ENCODE results near the gene IL11. TPM values are rescaled to one million over a fixed set of nuclear protein-coding genes. Genes with fewer than 3 reads are reported as not detected.

IL11 gene
- total RNA-seq, 1 donor from 2014 or later, result 183 TPM

GRCh38 chr19:55362990-55363716, 7.1 kb downstream of the IL11 start, which contains the start of gene GARIN5B:
GARIN5B (minus strand) TSS chr19:55363260; CDS start chr19:55363066, 194 bp downstream.
- peak within 1 kb of the TSS; percentile 68 for H3K4me3 Mint-ChIP-seq (ENCODE audit: unreplicated experiment)
- H3K4me2 ChIP-seq (ENCODE audit: low read length), result no peak within 1 kb of the TSS
- peaks cover 8% of the 10 kb centered on the region for H3K27me3 Mint-ChIP-seq (ENCODE audit: low read depth, unreplicated experiment)
- H3K79me2 ChIP-seq (ENCODE audit: insufficient read depth, low read length), result peaks cover 12% of the 10 kb centered on the region
- H3K9ac ChIP-seq (ENCODE audit: low read length), result no peak within 1 kb of the TSS
- H4K20me1 ChIP-seq (ENCODE audit: insufficient read depth, low read length), result peaks cover 27% of the 10 kb centered on the region
- no peak within 1 kb of the TSS for H3K4me3 ChIP-seq (ENCODE audit: insufficient read depth, low read depth, low read length)
- no peaks in the 10 kb centered on the region for H3K4me1 ChIP-seq (ENCODE audit: insufficient read depth, low read length)
- H3K36me3 ChIP-seq (ENCODE audit: insufficient read depth, low read length), result peaks cover 14% of the 10 kb centered on the region
- peak within 1 kb of the TSS; percentile 86 for H3K27ac Mint-ChIP-seq (ENCODE audit: unreplicated experiment)
- no peak within 1 kb of the TSS for H3K27ac ChIP-seq (ENCODE audit: low read depth, low read length)
- no peaks in the 10 kb centered on the region for H3K9me3 ChIP-seq (ENCODE audit: insufficient read depth, low read depth, low read length)
- no peaks in the 10 kb centered on the region for H3K27me3 ChIP-seq (ENCODE audit: insufficient read depth, low read length)
- no peak for DNase-seq (ENCODE audit: low read depth)
- no peaks in the 10 kb centered on the region for H3K9me3 Mint-ChIP-seq (ENCODE audit: unreplicated experiment)
- H2AFZ ChIP-seq (ENCODE audit: low read depth, low read length), result no peak within 1 kb of the TSS
- peaks cover 14% of the 10 kb centered on the region for H3K4me1 Mint-ChIP-seq (ENCODE audit: low read depth, unreplicated experiment)
- TF ChIP-seq CTCF (IDR thresholded peaks at IDR 0.05; ENCODE audit: insufficient read depth, low read depth, low read length) (no peak), EZH2 (IDR thresholded peaks at IDR 0.05; ENCODE audit: insufficient read depth, low read length) (no peak)
- FAIRE-seq, result no peak
- peaks cover 12% of the 10 kb centered on the region for H3K36me3 Mint-ChIP-seq (ENCODE audit: low read depth, unreplicated experiment)

GRCh38 chr19:55362174-55362989, 7.9 kb downstream of the IL11 start:
- Mint-ChIP-seq H3K36me3 (ENCODE audit: low read depth, unreplicated experiment) (peaks cover 10% of the 10 kb centered on the region), H3K4me1 (ENCODE audit: low read depth, unreplicated experiment) (peaks cover 11% of the 10 kb centered on the region), H3K27ac (ENCODE audit: unreplicated experiment) (no peak overlapping the region), H3K27me3 (ENCODE audit: low read depth, unreplicated experiment) (peaks cover 15% of the 10 kb centered on the region), H3K9me3 (ENCODE audit: unreplicated experiment) (no peaks in the 10 kb centered on the region), H3K4me3 (ENCODE audit: unreplicated experiment) (no peak overlapping the region)
- Histone ChIP-seq H4K20me1 (ENCODE audit: insufficient read depth, low read length) (peaks cover 22% of the 10 kb centered on the region), H2AFZ (ENCODE audit: low read depth, low read length) (no peak overlapping the region), H3K27ac (ENCODE audit: low read depth, low read length) (no peak overlapping the region), H3K36me3 (ENCODE audit: insufficient read depth, low read length) (peaks cover 11% of the 10 kb centered on the region), H3K79me2 (ENCODE audit: insufficient read depth, low read length) (peaks cover 6% of the 10 kb centered on the region), H3K4me3 (ENCODE audit: insufficient read depth, low read depth, low read length) (no peak overlapping the region), H3K9me3 (ENCODE audit: insufficient read depth, low read depth, low read length) (no peaks in the 10 kb centered on the region), H3K4me1 (ENCODE audit: insufficient read depth, low read length) (no peaks in the 10 kb centered on the region), H3K27me3 (ENCODE audit: insufficient read depth, low read length) (no peaks in the 10 kb centered on the region), H3K9ac (ENCODE audit: low read length) (no peak overlapping the region), H3K4me2 (ENCODE audit: low read length) (no peak overlapping the region)
- no peak for FAIRE-seq
- no peak for TF ChIP-seq CTCF (IDR thresholded peaks at IDR 0.05; ENCODE audit: insufficient read depth, low read depth, low read length)
- no peak for TF ChIP-seq EZH2 (IDR thresholded peaks at IDR 0.05; ENCODE audit: insufficient read depth, low read length)
- no peak for DNase-seq (ENCODE audit: low read depth)
